Activated B cell treated with CpG ODN at 0.5 μM for 24 hours (primary cell): Measurements from ENCODE around the gene OR10G3. TPM values are rescaled to one million over a fixed set of nuclear protein-coding genes. Genes with fewer than 3 reads are reported as not detected.

Experiments
- ATAC-seq: fragments of 200-7000 bp; cut with Tn5 transposase; one replicate; pipeline ENCODE4 v1.10.0; 2021; ENCODE audit warnings: low read depth, mild to moderate bottlenecking, moderate library complexity
- CTCF ChIA-PET: fragments of 350-600 bp; sonication (Branson Sonifier 250); formaldehyde crosslinking; loops from one replicate; lab custom pipeline; 2021; ENCODE audit warnings: antibody characterized with exemption; lab: Charles Lee
- POLR2A ChIA-PET: fragments of 350-600 bp; sonication (Branson Sonifier 250); formaldehyde crosslinking; loops from one replicate; lab custom pipeline; 2021; ENCODE audit warnings: antibody characterized with exemption; lab: Charles Lee
- DNase-seq: peaks from one replicate; pipeline ENCODE4 v3.0.0; 2022
- H3K27ac Mint-ChIP-seq: one replicate; pipeline ENCODE4 v1.8.0; 2020; ENCODE audit warnings: mixed read lengths
- H3K27me3 Mint-ChIP-seq: one replicate; pipeline ENCODE4 v1.8.0; 2021; ENCODE audit warnings: mixed read lengths
- H3K36me3 Mint-ChIP-seq: one replicate; pipeline ENCODE4 v1.8.0; 2021; ENCODE audit warnings: low read depth, mixed read lengths
- H3K4me1 Mint-ChIP-seq: one replicate; pipeline ENCODE4 v1.8.0; 2021; ENCODE audit warnings: mixed read lengths
- H3K4me3 Mint-ChIP-seq: one replicate; pipeline ENCODE4 v1.8.0; 2020; ENCODE audit warnings: mild to moderate bottlenecking, mixed read lengths
- H3K9me3 Mint-ChIP-seq: one replicate; pipeline ENCODE4 v1.8.0; 2020; ENCODE audit warnings: mixed read lengths
- CTCF ChIP-seq: fragments of 200-600 bp; IDR thresholded peaks from one replicate; pipeline ENCODE4 v1.8.0; 2022; ENCODE audit warnings: antibody characterized with exemption, mild to moderate bottlenecking
- intact Hi-C: fragments of 100-400 bp; cut with micrococcal nuclease; formaldehyde crosslinking; loops from one replicate; pipeline ENCODE4 v1.15.1; 2024
- total RNA-seq: library from RNA; stranded (reverse); gene quantifications from 2 replicates; pipeline ENCODE4 v1.2.3, GENCODE V29; 2022

The OR10G3 gene
- total RNA-seq, 1 donor from 2014 or later, result not detected

GRCh38 chr14:21524575-21525490, 55.0 kb downstream of the OR10G3 start:
- CTCF ChIA-PET, result no interaction called here
- POLR2A ChIA-PET, result interaction anchor here (3.0 kb wide), 1 partner anchor 13 kb away, joined by 16 read pairs; the partner anchor contains the start of gene METTL3
- Mint-ChIP-seq H3K27me3 (peaks cover 13% of the 10 kb centered on the region), H3K4me1 (peaks cover 10% of the 10 kb centered on the region), H3K4me3 (peak overlapping the region; percentile 85), H3K27ac (no peak overlapping the region), H3K9me3 (no peaks in the 10 kb centered on the region), H3K36me3 (no peaks in the 10 kb centered on the region)
- ATAC-seq (no peak), DNase-seq (no peak)
- TF ChIP-seq CTCF, result no peak
- intact Hi-C loops, result no loop called here

GRCh38 chr14:21523203-21523602, 56.7 kb downstream of the OR10G3 start:
- DNase-seq (no peak), ATAC-seq (no peak)
- intact Hi-C loops, result no loop called here
- POLR2A ChIA-PET, result no interaction called here
- Mint-ChIP-seq H3K4me1 (peaks cover 10% of the 10 kb centered on the region), H3K9me3 (no peaks in the 10 kb centered on the region), H3K27me3 (peaks cover 19% of the 10 kb centered on the region), H3K4me3 (no peak overlapping the region), H3K36me3 (no peaks in the 10 kb centered on the region), H3K27ac (no peak overlapping the region)
- TF ChIP-seq CTCF, result no peak
- CTCF ChIA-PET, result no interaction called here

GRCh38 chr14:21521501-21521900, 58.4 kb downstream of the OR10G3 start:
- no peak overlapping the region for H3K27ac Mint-ChIP-seq
- TF ChIP-seq CTCF, result no peak
- no peaks in the 10 kb centered on the region for H3K9me3 Mint-ChIP-seq
- H3K27me3 Mint-ChIP-seq, result peaks cover 14% of the 10 kb centered on the region
- ATAC-seq (no peak), DNase-seq (no peak)
- H3K4me3 Mint-ChIP-seq, result no peak overlapping the region
- POLR2A ChIA-PET, result interaction anchor here (0.7 to 1.3 kb wide), 2 partner anchors 10 to 618 kb away, joined by 3 to 6 read pairs; partner anchors contain the start of gene METTL3
- intact Hi-C loops, result no loop called here
- CTCF ChIA-PET, result interaction anchor here (1.2 kb wide), 1 partner anchor 23 kb away, joined by 3 read pairs; no protein-coding TSS in a partner anchor
- peaks cover 4% of the 10 kb centered on the region for H3K4me1 Mint-ChIP-seq
- H3K36me3 Mint-ChIP-seq, result no peaks in the 10 kb centered on the region

GRCh38 chr14:21520767-21521166, 59.1 kb downstream of the OR10G3 start:
- no peak overlapping the region for H3K4me3 Mint-ChIP-seq
- H3K9me3 Mint-ChIP-seq, result no peaks in the 10 kb centered on the region
- peaks cover 18% of the 10 kb centered on the region for H3K27me3 Mint-ChIP-seq
- ChIA-PET POLR2A (interaction anchor here (0.7 kb wide), 1 partner anchor 617 kb away, joined by 3 read pairs; no protein-coding TSS in a partner anchor), CTCF (interaction anchor here (1.2 kb wide), 1 partner anchor 23 kb away, joined by 3 read pairs; no protein-coding TSS in a partner anchor)
- H3K36me3 Mint-ChIP-seq, result no peaks in the 10 kb centered on the region
- no peak for ATAC-seq
- intact Hi-C loops, result no loop called here
- no peak overlapping the region for H3K27ac Mint-ChIP-seq
- no peak for DNase-seq
- H3K4me1 Mint-ChIP-seq, result peaks cover 3% of the 10 kb centered on the region
- TF ChIP-seq CTCF, result no peak

- no peaks in the 10 kb centered on the region for H3K4me1 Mint-ChIP-seq
- intact Hi-C loops, result no loop called here
- H3K9me3 Mint-ChIP-seq, result no peaks in the 10 kb centered on the region
- TF ChIP-seq CTCF, result no peak
- H3K4me3 Mint-ChIP-seq, result no peak overlapping the region
- H3K36me3 Mint-ChIP-seq, result no peaks in the 10 kb centered on the region
- ChIA-PET POLR2A (no interaction called here), CTCF (no interaction called here)
- ATAC-seq (no peak), DNase-seq (no peak)
- no peak overlapping the region for H3K27ac Mint-ChIP-seq
- H3K27me3 Mint-ChIP-seq, result peaks cover 15% of the 10 kb centered on the region
Observed at GRCh38 chr14:21518725-21519124, 61.2 kb downstream of the OR10G3 start.
